H54 (cell line): ENCODE data around the gene HDGFL1.

Source experiments
- DNase-seq: peaks from one replicate; pipeline ENCODE4 v3.0.0; 2011; ENCODE audit warnings: low spot score, mixed read lengths; ENCODE audit not compliant: insufficient read length
- FAIRE-seq: peaks from 3 replicates; lab custom pipeline; 2011; peaks lifted over from hg19 to GRCh38; lab: Jason Lieb, UNC
- POLR2A ChIP-seq: IDR thresholded peaks from 2 replicates; pipeline ENCODE4 v1.6.1; 2011; ENCODE audit warnings: low read depth, mild to moderate bottlenecking, low read length

HDGFL1 gene

GRCh38 chr6:22570185-22570551, 802 bp downstream of the HDGFL1 start:
- no peak for TF ChIP-seq POLR2A
- FAIRE-seq (no peak), DNase-seq (no peak)

DNA sequence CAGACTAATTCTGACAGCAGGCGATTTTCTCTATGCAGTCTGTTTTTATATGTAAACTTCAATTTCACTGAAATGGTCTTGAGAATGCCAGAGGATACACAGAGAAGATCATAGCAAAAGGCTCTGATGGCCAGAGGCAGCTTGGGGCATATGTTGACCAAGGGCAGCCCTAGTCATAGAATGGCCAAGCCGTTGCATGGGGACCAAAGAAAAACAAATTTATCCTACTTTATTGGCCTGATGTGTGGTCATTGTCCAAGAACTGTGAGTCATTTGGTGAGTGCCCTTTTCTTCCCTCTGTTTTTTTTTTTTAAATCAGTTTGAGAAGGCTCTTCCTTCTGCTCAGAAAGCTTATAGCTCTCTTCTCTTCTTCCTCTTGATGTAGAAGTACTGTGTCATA, 5.8 kb downstream of the HDGFL1 start:
- TF ChIP-seq POLR2A: no peak
- DNase-seq (no peak), FAIRE-seq (peak; percentile 65)

DNA sequence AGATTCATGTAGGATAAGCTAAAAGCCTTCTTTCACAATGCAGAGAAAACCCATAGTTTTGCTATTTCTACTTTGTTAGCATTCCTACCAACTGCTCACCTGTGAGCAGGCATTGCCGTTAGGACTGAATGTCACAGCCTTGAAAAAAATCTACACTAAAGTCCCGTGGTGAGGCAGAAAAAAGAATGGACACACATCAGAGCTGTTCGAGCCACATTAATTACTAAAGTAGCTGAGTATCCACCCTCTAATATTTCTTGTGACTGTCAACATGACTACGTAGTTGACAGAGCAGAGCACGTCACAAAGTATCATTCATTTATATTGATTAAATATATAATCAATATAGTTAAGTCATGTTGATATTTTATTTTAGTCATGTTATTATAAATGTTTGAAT, 10.1 kb downstream of the HDGFL1 start:
- no peak for TF ChIP-seq POLR2A
- FAIRE-seq (no peak), DNase-seq (no peak)

- no peak for TF ChIP-seq POLR2A
- no peak for FAIRE-seq
- no peak for DNase-seq
Measured at GRCh38 chr6:22580337-22580736, 11.0 kb downstream of the HDGFL1 start.

- TF ChIP-seq POLR2A: no peak
- DNase-seq (no peak), FAIRE-seq (no peak)
Measured at GRCh38 chr6:22582417-22583205, 13.2 kb downstream of the HDGFL1 start.

GRCh38 chr6:22583230-22583629, 13.9 kb downstream of the HDGFL1 start:
- DNase-seq (no peak), FAIRE-seq (no peak)
- TF ChIP-seq POLR2A: no peak

DNA sequence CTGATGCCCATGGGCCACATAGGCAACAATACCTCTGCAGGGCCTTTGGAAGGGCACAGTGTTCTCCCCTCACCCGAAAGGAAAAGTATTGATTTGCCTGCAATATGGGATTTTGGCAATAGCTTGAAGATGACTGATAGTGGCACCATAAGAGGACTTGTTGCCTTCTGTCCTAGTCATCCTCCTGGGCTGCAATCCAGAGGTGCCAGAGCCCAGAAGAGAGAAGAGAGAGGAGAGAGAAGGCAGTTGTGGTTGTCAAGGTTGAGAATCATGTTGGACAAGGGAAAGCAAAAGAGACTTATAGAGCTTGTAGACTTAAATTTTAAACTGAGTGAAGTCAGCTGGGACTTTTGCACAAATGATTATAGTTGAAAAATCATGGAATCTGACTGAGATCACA, 14.6 kb downstream of the HDGFL1 start:
- TF ChIP-seq POLR2A: no peak
- DNase-seq (no peak), FAIRE-seq (no peak)

DNA sequence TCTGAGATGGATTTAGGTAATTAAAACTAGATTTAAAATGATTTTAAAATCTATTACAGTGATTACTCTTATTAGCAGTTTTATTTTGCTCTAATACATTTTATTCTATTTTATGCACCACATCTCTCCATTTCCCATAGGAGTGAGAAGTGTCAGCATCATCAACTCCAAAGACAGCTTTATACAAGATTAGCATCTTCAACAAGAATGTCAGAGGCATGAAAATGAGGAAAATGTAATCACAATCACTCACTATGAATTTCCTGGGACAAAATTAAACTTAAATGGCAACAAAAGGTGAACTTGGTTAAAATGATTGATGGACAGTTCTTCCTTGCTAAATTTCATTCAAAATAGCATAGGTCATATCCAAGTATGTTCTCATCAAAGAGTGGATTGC, 19.8 kb downstream of the HDGFL1 start:
- no peak for TF ChIP-seq POLR2A
- no peak for DNase-seq
- no peak for FAIRE-seq

- DNase-seq: no peak
- TF ChIP-seq POLR2A: no peak
- FAIRE-seq: no peak
Measured at GRCh38 chr6:22590423-22590822, 21.1 kb downstream of the HDGFL1 start.

- DNase-seq: no peak
- no peak for TF ChIP-seq POLR2A
- no peak for FAIRE-seq
Measured at GRCh38 chr6:22593895-22594294, 24.5 kb downstream of the HDGFL1 start.

GRCh38 chr6:22596011-22596410, 26.6 kb downstream of the HDGFL1 start:
- DNase-seq (no peak), FAIRE-seq (no peak)
- no peak for TF ChIP-seq POLR2A

DNA sequence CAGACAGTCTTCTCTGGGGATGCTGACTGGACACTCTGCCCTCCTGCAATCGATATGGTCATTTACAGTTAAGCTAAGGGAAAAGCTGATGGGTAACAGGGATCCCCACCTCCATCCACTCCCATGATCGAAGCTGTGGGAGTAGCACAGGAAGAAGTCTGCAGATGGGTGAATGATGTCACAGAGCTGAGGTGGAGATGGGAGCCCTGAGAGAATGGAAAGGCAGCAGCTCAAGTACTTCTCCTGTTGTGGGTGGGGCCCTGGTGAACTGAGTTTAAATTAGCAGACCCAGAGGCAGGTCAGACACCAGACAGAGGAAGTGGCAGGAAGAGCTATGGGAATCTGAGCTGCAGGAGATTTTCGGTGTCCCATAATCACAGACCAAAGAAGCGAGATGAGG, 29.0 kb downstream of the HDGFL1 start:
- FAIRE-seq (no peak), DNase-seq (no peak)
- TF ChIP-seq POLR2A: no peak

GRCh38 chr6:22600059-22600458, 30.7 kb downstream of the HDGFL1 start:
- FAIRE-seq (no peak), DNase-seq (no peak)
- TF ChIP-seq POLR2A: no peak

DNA sequence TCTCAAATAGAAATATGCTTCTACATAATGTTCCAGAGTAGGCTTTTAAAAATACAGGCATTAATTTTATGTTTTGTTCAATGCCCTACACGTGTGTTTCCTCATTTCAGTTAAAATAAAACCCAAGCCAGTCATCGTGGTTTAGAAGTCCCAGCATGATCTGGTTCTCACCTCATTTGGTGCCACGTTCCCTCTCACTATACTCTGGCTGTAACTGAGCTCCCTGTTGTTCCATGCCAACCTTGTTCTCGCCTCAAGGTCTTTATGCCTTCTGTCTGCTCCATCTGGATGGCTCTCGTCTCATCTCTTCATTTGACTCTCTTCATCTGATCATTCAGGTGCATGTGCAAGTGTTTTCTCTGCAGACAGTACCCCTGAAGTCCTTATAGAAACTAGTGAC, 32.6 kb downstream of the HDGFL1 start:
- no peak for TF ChIP-seq POLR2A
- DNase-seq (no peak), FAIRE-seq (no peak)

GRCh38 chr6:22605736-22606135, 36.4 kb downstream of the HDGFL1 start:
- TF ChIP-seq POLR2A: no peak
- DNase-seq: no peak
- no peak for FAIRE-seq

- DNase-seq: no peak
- no peak for TF ChIP-seq POLR2A
- FAIRE-seq: no peak
Measured at GRCh38 chr6:22610127-22610526, 40.8 kb downstream of the HDGFL1 start.
